ENCODE results near the gene SLC24A3.

SLC24A3 gene

DNA sequence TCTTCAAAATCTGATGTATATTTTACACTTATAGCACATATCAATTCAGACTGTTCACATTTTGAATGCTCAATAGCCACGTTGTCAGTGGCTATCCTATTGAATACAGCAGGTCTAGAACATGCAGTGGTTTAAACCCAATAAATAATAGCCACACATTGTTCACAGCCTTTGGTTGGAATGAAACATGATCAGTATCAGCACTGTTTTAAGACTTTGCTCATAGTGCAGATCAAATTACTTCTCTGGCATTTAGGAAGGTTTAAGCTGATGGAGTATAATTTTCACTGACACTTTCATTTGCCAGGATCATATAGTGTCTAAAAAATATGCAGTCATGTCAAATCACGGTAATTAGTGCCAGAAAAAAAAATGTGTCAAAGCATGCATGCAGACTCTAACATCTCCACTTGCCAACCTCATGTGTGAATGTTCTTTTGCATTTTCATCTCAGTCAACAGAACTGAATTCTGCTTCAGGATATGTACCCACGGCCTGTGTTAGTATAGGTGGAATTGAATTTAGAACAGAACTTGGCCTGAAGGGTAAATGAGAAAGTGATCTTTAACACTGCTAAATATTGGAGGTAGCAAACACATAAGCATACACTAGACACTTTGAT lies 184.1 kb downstream of the SLC24A3 start:
- no peak for DNase-seq

DNA sequence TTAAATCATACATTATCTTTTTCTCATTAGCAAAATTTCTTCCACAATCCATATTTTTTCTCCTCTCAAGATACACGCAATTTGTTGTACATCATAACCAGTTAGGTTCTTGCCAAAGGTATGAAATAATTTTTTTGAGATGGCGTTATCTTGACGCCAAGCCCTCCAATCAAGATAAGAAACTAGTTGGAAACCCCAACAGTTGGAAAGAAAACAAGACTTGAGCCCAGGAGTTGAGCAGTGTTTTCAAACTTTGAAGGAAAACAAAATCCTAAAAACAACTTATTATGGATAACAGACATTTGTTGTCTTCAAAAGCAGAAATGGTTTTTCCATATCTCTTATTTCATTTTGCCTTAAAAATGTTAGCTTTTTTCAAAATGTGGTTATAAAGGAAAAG lies 184.8 kb downstream of the SLC24A3 start:
- DNase-seq = no peak

DNA sequence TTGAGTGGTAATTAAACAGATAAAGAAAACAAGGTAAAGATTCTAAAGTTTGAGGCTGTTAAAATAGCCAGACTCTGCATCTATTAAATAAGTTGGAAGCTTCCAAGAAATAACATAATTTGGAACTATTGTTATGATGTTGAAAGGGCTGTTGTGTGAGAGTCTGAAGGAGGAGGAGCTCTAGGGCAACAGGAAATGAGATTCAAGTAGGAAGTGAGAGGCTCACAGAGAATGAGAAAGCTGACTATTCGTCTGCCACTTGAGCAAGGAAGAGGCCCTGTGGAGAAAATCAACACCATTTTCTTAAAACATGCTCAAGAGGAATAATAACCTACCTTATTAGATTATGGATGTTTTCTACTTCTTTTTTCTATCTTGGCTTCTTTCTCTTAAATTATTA lies 185.2 kb downstream of the SLC24A3 start:
- no peak for DNase-seq

DNA sequence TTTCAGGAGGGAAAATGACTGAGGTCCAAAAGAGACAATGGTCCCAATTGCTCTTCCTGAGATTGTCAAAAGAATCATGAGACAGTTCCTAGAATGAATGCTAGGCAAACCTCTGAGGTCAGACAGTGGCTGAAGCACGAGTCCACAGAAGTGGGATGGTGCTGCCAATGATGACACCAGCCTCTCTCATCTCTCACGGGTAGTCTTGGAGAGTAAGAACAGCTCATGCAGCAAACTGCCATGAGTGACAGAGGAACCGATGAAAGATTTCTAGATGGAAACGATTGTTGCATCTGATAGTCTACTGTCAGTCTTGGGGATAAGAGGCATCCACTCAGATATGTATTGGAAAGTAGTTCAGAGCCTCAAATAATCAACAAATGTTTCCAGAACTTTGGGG lies 188.7 kb downstream of the SLC24A3 start:
- DNase-seq = no peak

DNA sequence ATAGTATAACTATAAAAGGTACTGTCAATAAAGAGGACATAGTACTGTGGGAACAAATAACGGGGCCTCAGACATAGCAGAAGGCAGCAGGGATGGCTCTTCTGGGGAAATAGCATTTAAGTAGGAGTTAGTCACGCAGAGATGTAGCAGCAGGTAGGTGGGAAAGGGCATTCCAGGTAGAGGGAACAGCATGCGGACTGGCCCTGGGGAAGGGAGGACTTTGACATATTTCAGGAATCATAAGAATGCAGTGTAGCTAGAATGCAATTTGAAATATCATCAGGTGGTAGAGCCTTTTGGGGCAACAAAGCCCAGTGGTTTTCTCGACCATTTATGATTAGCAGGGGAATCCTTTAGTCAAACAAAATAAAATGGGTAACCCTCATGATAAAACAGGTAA lies 191.1 kb downstream of the SLC24A3 start:
- DNase-seq = no peak

DNA sequence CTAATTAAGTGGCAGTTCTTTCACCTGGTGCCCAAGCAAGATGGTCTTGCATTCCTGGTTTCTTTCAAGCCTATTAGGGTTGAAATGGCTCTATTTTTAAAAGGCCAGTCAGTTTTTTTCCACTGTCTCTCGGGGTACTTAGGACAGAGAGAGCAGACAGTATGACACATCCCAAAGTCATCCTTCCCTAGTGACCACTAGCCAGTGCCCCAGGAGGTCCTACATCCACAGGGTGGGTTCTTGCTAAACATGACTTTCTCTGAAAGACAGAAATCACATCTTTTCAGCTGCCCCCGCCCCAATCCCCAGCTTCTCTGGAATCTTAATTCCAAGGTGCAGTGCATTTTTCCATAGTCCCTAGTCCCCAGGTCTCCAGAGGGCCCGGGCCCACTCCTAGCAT lies 192.4 kb downstream of the SLC24A3 start:
- DNase-seq = no peak

DNA sequence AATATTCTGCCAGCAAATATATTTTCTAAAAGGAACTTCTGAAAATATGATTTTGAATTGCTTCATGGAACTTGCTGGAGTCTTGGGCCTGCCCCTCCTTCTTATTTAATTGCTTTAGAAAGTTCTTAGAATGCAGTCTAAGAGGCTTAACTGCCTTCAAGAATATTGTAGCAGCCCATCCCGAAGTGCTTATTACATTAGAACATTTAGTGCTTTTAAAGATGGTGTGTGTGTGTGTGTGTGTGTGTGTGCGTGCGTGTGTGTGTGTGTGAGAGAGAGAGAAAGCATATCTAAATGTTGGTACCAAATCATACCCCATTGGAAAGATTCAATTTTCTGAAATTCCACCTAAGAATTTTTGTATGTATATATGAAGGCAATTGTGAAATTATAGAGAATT lies 193.5 kb downstream of the SLC24A3 start:
- DNase-seq = no peak

DNA sequence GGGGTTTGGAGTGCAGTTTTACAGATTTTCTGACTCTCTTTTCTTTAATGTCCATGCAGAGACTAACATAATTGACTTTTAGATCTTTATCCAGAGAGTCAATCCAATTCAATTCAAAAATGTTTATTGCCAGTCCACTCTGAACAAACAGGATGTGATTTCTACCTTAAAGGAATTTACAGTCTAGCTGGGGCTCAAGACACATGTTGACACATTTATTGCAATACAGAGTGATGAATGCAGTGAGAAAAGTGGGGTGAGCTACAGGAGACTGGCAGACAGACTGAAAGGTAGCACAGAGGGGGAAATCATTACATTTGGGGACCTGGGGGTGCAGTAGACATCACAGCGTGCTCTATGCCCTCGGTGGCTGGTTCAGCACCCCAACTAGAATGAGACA lies 193.9 kb downstream of the SLC24A3 start:
- DNase-seq = no peak

DNA sequence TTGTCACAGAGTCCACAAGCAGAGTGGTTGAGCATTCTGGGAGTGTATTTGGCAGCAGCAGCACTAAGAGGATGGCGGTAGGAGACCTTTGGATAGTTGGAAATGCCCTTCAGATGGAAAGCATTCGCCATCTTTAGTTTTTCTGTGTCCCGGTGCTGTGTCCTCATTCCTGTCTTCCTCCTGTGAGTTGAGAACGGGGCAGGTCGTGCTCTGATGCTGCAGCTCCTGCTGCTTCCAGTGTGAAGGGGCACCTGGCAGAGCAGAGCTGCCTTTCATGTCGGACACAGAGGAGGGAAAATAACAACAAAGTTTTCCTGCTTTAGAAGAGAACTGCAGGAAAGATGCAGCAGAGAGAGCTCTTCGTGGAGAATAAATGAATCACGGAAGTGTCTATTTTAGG lies 194.8 kb downstream of the SLC24A3 start:
- no peak for DNase-seq

DNA sequence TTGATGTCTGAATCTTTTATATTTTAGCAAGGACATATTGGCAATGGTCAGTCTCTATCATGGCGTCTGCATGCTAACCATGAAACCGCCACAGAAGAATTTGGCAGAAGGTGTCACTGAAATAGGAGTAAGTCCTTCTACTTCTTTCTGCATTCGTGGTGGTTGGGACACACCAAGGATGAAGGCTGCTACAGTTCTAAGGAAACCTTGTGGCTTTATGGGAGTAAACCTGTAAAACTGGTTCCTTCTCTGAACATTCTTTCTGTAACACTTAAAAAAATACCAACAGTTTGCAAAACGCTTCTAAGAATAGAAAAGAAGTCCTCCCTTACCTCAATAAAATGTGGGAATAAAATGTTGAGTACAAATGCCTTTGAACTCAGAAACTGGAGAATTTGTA lies 195.3 kb downstream of the SLC24A3 start:
- DNase-seq = no peak

DNA sequence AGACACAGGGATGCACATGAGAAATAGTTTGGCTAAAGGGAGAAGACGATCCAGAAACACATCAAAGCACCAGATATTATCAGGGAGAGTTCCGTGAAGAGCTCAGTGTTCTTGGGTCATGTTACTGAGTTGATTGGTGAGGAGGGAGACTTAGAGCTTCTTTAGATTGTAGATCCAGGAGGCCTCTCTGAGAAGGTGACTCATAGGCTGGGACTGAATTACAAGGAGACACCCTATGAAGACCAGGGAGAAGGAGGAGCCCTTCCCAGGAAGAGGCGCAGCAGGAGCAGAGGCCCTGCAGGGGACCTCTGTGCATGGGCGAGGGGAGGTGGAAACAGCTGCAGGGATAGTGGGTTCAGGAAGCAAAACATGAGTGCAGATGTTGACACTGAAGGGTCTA lies 196.5 kb downstream of the SLC24A3 start:
- DNase-seq = no peak

DNA sequence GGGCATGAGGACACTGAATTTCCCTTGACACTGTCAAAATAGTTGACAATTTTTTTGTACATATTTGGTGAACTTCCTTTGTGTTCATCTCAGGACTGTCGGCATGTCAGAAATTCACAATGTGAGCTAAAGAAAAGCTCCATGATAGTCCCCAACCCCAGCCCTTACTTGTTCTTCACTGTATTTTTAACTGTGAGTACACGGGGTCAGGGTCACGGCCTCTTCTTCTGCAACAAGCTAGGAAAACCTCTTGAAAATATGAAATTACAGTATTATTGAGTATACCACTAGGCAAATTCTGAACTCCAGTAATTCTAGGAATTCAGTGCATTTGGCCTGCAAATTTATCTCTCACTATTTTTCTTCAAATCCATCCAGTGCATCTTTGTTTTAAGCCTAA lies 199.4 kb downstream of the SLC24A3 start:
- DNase-seq = no peak

DNA sequence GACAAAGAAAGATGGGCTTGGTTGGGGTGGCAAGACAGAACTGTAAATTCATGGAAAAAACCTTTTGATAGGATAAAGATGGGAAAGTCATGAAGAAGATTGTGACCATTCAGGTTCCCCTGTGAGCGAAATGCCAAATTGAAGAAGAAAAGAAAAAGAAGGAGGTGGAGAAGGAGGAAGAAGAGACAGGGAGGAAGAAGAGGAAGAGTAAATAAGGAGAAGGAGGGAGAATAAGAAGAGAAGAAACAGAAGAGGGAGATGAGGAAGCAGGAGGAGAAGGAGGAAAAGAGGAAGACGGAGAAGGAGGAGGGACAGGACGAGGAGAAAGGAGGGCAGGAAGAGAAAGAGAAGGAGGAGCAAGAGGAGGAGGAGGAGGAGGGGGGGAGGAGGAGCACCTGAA lies 199.8 kb downstream of the SLC24A3 start:
- no peak for DNase-seq

DNA sequence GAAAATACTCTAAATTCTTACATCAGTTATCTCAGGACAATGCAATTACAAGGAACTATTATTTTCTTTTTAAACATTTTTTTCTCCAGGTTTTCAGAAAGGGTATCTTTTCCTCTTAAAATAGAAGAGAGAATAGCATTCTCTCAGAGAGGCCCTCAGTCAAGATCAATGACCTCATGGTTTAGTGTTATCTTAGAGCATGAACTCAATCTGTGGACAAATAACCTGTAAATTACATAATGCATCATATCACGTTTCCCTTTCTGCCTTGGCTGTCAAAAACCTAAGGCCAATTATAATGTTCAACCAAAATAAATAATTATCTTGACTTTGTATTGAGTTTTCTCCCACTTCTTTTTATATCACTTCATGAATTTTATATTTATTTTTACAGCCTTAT lies 202.2 kb downstream of the SLC24A3 start:
- DNase-seq = no peak

DNA sequence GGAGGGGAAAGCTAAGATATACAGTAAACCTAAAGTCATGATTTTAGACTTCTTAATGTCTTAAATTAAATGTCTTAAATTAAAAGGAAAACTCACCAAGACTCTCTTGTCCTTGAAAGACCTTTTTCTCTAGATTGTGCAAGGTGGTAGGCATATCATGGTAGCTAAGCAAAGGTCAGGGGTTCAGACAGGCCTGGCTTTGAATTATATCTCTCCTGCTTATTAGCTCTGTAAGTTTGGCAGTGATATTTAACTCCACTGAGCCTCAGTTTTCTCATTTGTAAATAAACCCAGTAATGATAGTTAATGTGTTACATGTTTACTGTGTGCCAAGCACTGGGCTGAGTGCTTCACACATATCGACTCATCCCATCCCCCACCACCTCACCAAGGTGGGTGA lies 203.3 kb downstream of the SLC24A3 start:
- DNase-seq = no peak

DNA sequence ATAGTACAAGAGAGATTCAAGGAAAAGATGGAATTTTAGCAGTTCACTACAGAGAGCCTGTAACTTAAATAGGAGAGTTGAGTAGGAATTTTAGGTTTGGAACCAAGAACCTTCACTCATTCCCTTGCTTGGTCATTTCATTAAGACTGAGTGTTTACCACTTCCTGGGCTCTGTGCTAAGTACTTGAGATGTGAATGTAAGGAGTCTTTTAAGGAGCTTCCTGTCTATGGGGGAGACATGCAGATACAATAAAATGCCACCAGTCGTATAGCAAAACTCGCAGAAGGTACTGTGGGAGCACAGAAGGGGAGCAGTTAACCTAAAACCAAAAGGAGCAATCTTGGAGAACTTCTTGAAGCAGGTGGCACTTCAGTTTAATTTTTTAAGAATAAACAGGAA lies 204.2 kb downstream of the SLC24A3 start:
- no peak for DNase-seq

DNA sequence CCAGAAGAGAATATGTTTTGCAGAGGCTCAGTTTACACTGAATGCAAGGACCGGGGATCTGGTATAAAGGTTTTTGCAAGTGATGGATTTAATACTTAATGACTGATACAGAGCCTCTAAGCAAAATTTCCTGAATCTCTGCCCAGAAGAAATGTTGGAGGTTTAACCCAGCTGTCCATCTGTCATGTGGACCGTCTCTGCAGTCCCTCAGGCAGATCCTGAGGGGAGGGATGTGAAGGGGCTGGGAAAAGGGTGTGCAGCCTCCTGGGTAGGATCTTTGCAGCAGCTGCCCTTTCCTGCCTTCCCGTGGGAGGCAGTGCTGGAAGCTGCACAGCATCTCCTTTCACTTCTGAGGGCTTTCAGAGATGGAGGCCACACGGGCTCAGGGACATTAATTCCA lies 207.0 kb downstream of the SLC24A3 start:
- no peak for DNase-seq

DNA sequence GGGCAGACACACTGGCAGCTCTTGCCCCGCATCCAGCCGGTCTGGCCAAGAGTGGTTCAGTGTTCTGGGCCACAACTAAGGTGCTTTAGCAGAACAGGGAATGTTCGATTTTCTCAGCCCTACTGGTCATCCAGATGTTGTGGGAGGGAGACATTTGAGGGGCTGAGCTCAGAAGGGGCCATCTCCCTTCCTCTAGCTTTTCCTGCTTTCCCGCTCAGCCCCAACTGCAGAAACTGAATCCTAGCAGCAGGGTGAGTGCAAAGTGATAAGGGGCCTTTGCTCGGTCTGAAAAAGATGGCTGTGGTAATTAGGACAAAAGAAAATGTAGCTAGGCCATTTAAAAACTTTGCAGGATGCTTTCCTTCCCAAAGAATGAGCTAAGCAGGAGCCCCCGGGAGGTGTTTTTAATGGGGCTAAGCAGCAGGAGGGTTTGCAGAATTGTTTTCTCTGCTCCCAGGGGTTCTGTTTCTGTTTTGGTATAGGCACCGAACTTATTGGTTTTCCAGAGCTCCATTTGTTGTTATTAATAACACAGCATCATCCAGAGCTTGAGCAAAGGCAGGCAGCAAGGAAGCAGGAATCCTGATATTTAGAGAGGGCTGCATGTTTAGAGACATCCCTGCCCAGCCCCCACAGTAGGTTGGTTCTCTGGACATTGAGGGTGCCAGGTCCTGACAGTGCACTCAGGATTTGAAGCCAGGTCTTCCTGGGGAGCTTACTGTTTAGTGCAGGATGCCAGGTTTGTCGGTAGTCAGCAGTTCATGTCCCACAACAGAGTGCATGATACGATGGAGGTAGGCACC lies 210.9 kb downstream of the SLC24A3 start:
- DNase-seq = no peak

DNA sequence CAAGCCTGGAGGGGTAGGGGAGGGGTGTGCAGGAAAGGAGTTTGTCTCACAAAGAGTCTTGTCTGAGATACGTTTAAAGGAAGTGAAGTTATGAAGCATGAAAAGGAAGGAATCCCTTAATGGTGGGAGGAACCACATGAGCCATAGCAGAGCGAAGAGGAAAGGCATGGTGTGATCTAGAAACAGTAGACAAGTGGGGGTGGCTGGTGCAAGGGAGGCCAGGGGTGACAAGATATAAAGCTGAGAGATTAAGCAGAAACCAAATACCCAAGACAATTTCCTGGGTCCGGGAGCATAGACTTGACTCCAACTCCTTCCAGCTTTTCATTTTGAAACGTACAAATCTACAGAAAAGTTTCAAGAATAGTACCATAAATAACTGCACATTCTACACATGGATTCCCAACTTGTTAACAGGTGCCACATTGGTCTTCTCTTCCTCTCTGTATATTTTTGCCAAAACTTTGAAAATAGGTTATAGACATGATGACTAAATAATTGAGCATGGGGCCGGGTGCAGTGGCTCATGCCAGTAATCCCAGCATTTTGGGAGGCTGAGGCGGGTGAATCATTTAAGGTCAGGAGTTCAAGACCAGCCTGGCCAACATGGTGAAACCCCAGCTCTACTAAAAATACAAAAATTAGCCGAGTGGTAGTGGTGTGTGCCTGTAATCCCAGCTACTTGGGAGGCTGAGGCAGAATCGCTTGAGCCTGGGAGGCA lies 211.6 kb downstream of the SLC24A3 start:
- no peak for DNase-seq

DNA sequence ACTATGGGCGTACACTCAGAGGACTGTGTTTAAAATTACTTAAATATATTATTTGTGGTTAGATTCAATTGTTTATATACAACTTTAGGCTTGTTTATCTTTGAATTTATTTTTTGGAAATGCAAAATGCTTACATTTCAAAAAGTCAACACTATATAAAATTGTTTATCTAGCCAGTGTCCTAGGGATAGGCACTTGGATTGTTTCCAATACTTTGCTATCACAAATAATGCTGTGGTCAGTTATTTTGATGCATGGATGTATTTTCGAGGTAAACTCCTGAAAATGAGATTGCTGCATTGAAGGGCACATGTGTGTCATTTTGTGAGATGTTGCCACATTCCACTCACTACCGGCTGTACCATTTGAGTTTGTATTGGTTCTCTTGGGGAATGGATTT lies 213.9 kb downstream of the SLC24A3 start:
- DNase-seq = no peak

DNA sequence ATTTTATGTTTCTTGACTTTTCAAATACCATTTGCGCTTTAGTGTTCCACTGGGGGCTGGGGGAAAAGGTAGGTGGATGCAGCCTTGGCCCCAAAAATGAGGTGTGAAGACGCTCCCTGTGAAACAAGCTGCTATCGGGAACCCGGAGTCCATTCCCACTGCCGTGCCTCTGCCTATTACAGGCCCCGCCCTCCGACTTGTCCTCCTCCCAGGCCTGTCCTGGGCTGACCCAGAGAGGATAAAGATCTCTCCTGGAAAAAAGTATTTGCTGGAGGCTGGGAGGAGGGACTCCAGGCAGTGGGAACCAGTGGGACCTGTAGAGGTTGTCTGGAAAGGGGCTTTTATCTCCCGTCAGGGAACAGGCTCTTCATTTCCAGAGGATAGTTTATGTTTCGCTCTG lies 215.0 kb downstream of the SLC24A3 start:
- no peak for DNase-seq

DNA sequence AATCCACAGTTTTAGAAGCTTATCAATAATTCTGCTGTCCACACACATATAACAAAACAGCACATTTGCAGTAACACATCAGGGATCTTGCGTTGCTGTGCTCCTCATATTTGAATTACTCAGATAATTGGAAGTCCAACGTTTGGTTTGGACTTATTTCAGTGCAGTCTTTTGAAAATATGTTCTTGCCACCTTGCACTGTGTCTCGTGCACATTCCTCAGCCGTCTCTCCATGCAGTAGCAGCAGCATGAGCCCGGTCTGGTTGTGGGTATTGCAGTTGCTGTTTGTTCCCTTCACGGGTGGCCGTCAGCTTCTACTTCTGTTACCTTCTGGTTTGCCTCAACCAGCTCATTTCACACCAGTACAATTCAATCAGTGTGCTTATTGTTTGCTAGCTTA lies 215.5 kb downstream of the SLC24A3 start:
- DNase-seq = no peak

DNA sequence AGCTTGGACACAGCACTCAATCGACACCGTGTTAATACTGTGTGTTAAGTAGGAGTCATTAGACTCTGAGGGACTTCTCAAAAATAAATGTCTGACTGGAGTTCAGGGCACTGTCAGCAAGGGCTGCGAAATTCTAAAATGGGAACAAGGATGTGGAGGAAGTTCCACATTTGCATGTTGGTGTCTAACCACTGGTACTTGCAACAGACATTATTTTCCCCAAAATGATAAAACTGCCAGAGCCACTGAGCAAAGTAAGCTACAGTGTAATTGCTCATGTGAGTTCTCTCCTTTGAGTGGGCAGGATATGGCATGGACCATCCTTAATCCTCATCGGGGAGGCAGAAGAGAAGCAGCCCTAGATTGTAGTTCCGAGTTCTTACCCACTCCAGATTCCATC lies 215.9 kb downstream of the SLC24A3 start:
- no peak for DNase-seq

DNA sequence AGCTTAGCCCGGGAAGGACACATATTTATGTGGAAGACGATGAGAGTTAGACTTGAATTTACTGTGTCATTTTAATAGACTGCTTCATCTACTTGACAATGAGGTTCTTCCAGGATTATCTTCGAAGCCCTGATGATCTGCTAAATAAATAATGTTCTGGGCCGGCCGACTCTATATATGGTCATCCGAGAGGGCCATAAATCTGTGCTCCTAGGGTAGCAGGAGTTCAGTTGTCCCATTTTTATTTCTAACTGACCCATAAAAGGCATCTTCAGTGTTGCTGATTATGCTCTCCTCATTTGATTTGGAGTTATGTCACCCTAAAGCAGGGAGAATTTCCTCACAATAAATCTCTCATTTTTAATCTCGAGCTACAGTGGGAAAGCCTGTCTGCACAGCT lies 217.1 kb downstream of the SLC24A3 start:
- DNase-seq = no peak

Measured in stimulated activated CD4-positive, alpha-beta T cell treated with anti-CD3 and anti-CD28 coated beads, Interleukin-2, amount 100 ng/mL, for 48 hours (primary cell).